Measurements from ENCODE around the gene ZNF783.
A peak's percentile ranks its signal among the peaks of the same experiment; 100 is the strongest.

ZNF783 gene

GRCh38 chr7:149283321-149283720 is 21.3 kb downstream of the ZNF783 start:
- DNase-seq: no peak

GRCh38 chr7:149284343-149284742 is 22.3 kb downstream of the ZNF783 start:
- DNase-seq: no peak

GRCh38 chr7:149284850-149285585 is 23.0 kb downstream of the ZNF783 start:
- DNase-seq: peak; percentile 94

DNA sequence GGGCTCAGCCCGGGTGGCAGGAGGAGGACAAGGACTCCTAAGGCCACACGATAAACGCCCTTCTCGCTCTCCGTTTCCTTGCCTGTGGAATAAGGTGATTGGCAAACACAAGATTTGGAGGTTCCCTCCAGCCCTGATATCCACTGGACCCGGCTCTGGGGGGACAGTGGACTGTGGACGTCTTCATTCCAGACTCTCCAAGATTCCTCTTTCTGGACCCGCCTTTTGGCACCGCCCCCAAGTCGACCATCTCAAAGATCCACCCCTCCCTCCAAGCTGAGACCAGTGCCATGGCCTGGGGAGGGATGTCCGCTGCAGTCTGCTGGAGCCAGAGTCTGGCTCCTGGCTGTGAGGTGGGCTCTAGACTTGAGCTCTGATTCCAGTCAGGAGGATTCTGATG is 23.6 kb downstream of the ZNF783 start:
- peak; percentile 26 for DNase-seq

DNA sequence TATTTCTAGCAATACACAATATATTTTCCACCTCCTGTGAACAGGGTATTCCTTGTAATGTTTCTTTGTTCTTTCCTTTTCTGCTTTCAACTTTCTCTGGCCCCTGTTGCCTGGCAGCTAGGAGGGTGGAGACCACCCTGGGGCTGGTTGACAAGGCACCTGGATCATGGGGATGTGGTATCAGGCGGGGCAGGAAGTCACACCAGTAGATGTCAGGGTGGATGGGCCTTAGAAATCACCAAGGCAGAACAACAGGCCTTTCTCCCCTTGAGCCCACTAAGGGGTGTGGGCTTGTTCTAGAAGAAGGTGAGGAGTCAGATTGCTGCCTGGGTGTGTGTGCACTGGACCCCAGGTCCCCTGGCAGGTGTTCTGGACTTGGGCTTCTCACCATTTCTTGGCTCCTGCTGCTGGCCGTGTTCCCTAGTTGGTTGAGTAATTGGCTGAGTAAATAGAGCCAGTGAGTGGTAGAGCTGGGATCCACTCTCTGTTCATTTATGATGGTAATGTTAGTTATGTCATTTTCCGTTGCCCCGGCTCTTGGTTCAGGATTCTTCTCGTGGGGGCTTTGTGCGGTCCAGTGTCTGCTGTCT is 24.9 kb downstream of the ZNF783 start:
- DNase-seq: no peak

- DNase-seq: no peak
Observed at GRCh38 chr7:149287622-149288021, 25.6 kb downstream of the ZNF783 start.

- no peak for DNase-seq
Observed at GRCh38 chr7:149289262-149289661, 27.3 kb downstream of the ZNF783 start.

DNA sequence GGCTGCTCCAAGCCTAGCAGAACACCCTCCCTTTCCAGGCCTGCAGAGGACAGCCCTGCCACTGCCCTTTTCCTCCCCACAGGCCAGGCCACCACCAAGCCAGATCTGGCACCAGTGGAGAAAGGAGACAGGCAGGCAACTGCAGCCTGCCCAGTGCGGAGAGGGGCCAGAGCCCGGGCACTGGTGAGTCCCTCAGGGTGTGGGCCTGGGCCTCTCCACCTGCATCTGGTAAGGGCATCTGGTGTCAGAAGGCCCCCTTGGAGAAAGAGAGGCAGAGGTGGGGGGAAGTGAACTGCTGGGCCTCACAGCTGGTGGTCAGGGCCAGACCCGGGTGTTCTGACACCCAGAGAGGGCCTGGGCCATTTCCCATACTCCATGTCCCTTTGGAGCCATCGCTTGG is 27.9 kb downstream of the ZNF783 start:
- no peak for DNase-seq

- no peak for DNase-seq
Observed at GRCh38 chr7:149291036-149291780, 29.2 kb downstream of the ZNF783 start.

- DNase-seq: no peak
Observed at GRCh38 chr7:149291781-149292461, 29.9 kb downstream of the ZNF783 start.

DNA sequence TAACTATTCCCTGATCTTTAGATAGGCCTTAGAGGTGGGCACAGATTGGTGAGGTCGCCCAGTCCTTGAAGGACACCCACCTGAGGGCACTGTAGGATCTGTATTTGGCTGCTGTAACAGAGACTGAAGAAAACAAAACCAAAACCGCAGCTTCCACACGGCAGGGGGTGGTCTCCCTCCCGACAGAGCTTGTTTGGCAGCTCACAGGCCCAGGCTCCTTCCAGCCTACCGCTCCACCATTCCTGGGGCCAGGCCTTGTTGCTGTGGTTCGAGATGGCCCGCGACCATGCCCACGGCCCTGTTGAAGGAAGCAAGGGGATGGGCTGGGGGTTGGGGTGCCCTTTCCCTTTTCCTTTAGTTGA is 30.4 kb downstream of the ZNF783 start:
- no peak for DNase-seq

DNA sequence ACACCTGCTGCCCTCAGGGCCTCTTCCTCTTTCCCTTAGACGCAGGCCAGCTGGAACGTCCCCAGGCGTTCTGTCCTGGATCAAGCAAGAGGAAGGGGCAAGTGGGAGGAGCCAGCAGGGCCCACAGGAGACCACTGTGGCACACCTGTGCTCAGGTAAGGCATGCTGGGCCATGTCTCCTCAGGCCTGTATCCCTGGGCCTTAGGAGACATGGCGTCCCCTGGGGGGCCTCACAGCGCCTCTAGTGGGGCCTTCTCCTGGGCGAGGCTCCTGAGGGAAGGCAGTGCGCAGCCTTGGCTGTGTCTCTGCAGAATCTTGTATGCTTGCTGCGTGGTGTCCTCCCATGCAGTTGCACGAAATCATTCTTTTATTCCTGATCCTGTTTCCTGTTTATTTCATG is 31.3 kb downstream of the ZNF783 start:
- DNase-seq: no peak

- no peak for DNase-seq
Observed at GRCh38 chr7:149293946-149294633, 32.1 kb downstream of the ZNF783 start.

DNA sequence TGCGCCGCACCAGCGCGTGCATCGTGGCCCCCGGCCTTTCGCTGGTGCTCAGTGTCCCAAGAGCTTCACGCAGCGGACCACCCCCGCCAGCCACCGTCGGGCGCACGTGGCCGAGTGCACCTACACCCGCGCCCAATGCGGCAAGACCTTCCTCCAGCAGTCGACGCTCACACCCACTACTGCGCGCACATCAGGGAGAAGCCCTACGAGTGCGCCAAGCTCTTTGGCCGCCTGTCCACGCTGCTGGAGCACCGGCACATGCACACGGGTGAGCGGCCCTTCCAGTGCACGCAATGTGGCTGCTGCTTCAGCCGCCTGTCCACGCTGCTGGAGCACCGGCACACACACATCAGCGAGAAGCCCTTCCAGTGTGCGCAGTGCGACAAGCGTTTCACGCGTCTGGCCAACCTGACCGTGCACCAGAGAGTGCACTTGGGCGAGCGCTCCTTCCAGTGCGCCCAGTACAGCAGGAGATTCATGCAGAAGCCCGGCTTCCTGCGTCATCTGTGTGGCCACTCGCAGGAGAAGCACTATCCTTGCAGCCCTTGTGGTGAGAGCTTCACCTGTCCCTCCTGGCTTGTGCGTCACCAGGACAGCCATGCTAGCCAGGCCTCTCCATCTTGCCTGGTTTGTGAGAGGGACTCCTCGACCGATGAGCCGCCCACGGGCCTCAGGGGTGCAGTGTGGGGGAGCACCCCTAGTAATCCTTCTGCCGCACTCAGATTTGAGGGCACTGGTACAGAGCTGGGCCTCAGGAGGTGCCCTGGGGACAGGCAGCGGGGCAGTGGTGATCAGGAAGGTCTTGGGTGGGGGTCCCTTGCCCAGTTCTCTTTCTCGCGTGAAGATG is 32.9 kb downstream of the ZNF783 start:
- DNase-seq: no peak

GRCh38 chr7:149295481-149295850 is 33.5 kb downstream of the ZNF783 start:
- DNase-seq: no peak

DNA sequence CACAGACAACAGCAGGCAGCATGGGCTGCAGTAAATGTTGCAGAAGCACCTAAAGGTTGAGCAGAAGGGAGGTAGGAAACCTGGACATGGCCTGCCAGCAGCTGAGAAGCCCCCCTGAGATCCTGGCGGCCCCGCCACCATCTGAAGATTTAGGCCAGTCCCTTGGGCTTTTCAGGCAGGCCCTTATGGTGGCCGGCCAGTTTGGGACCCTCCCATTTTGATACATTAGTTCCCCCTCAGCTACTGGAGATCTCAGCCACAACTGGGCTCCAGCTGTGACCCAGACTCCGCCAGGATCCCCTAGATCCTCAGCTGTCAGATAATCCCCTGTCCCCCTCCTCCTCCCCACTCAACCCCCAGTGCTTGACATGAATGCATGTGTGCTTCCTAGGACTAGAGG is 34.4 kb downstream of the ZNF783 start:
- DNase-seq: no peak

DNA sequence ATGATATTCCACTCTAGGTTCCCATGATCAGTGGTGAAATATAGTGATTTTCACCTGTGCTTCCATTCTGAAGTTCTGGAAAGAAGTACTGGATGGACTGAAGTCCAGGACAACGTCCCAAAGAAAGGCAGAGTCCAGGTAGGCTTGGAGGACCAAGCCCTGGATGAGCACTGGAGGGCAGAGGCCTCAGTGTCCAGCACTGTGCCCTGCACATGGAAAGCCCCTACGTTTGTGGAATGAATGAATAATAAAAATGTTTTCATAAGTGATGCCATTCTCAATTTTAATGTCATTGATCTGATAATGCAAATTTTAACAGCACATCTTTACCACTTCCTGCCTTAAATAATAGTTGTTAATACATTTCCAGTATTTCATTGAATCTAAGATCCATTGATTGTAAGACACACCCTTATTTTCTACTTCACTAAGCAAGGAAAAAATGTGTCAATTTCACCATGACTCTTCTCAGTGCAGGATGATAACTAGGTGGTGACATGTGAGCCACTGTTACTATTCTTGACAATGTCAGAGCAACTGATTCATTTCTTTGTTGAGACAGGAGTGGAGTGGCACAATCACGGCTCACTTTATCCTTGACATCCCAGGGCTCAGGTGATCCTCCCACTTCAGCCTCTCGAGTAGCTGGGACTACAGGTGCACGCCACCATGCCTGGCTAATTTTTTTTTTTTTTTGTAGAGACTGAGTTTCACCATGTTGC is 35.2 kb downstream of the ZNF783 start:
- no peak for DNase-seq

DNA sequence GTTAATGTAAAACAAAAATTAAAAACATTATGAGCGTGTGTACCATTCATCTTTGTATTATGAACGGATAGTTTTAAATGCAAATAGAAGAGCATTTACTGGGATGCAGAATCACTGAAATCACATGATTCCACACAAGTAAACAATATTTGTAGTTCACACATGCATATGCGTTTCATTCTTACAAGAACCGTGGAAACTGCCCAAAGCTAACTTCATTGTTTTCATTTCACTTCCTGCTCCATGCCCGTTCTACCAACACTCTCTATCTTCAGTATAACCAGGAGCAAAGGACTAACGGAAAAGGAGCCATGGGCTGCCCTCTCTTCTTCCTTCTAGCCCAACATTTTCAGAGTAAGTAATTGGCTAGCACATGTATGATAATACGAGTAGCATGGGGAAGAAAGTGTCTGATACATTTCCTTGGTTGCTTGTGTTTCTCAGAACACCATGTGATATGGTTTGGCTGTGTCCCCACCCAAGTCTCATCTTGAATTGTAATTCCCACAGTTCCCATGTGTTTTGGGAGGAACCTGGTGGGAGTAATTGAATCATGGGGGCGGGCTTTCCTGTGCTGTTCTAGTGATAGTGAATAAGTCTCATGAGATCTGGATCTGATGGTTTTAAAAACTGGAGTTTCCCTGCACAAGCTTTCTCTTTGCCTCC is 38.8 kb downstream of the ZNF783 start:
- no peak for DNase-seq

DNA sequence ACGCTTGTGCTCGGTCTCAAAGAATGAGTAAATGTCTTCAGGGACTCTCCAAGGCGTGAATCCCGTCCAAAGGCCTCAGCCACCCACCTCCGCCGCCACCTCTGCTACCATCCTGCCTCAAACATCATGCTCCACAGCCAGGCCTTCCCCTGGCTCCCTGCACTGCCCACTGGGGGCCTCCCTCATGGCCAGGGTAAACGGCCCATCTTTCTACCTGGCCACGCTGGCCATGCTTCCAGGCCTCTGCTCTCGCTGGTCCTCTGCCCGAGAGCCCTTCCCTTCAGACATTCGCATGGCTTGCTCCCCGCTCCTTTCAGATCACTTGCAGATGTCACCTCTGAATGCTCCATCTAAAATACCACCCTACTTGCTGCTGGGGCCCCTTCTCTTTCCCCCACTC is 40.2 kb downstream of the ZNF783 start:
- no peak for DNase-seq

- DNase-seq: no peak
Observed at GRCh38 chr7:149302865-149303264, 40.9 kb downstream of the ZNF783 start.

DNA sequence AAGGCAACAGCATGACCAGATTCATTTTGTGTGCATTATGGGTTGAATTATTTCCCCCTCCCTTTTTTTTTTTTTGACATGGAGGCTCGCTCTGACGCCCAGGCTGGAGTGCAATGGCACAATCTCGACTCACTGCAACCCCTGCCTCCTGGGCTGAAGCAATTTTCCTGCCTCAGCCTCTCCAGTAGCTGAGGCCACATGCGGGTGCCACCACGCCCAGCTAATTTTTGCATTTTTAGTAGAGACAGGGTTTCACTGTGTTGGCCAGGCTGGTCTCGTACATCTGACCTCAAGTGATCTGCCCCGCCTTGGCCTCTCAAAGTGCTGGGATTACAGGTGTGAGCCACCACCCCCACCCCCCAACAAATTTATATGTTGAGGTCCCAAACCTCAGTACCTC is 42.0 kb downstream of the ZNF783 start:
- DNase-seq: no peak
